Measurements from ENCODE around the gene EDDM13. TPM values are rescaled to one million over a fixed set of nuclear protein-coding genes. Genes with fewer than 3 reads are reported as not detected.

Gene EDDM13
- total RNA-seq, 1 donor, result not detected

- H4K20me1 ChIP-seq (ENCODE audit: insufficient read depth, low read length), result no peaks in the 10 kb centered on the region
These were observed 74.7 kb downstream of the EDDM13 start for GRCh38 chr19:56347163-56347778.

GRCh38 chr19:56348289-56348877 is 75.8 kb downstream of the EDDM13 start:
- H3K9me3 ChIP-seq (ENCODE audit: low read depth, low read length), result no peaks in the 10 kb centered on the region
- no peaks in the 10 kb centered on the region for H3K36me3 ChIP-seq (ENCODE audit: insufficient read depth, low read length)
- no peaks in the 10 kb centered on the region for H4K20me1 ChIP-seq (ENCODE audit: insufficient read depth, low read length)
- H3K79me2 ChIP-seq (ENCODE audit: insufficient read depth, low read length), result no peaks in the 10 kb centered on the region
- H2AFZ ChIP-seq (ENCODE audit: low read length), result no peak overlapping the region
- TF ChIP-seq CTCF (IDR thresholded peaks at IDR 0.05; ENCODE audit: extremely low read depth, low read depth, low read length), result peak; percentile 33
- no peak overlapping the region for H3K4me3 ChIP-seq (ENCODE audit: insufficient read depth, low read length)
- no peak for DNase-seq (ENCODE audit: insufficient read length, low spot score, missing footprints)
- H3K27me3 ChIP-seq (ENCODE audit: insufficient read depth, low read length), result no peaks in the 10 kb centered on the region
- H3K4me1 ChIP-seq (ENCODE audit: insufficient read depth, low read length), result no peaks in the 10 kb centered on the region
- H3K4me2 ChIP-seq (ENCODE audit: insufficient read depth, low read length), result no peak overlapping the region
- no peak overlapping the region for H3K27ac ChIP-seq (ENCODE audit: low read depth, low read length)

More at GRCh38 chr19:56347163-56347778, 74.7 kb downstream of the EDDM13 start:
- Histone ChIP-seq H3K27me3 (ENCODE audit: insufficient read depth, low read length) (no peaks in the 10 kb centered on the region), H3K36me3 (ENCODE audit: insufficient read depth, low read length) (no peaks in the 10 kb centered on the region), H3K4me1 (ENCODE audit: insufficient read depth, low read length) (no peaks in the 10 kb centered on the region), H3K27ac (ENCODE audit: low read depth, low read length) (no peak overlapping the region), H3K79me2 (ENCODE audit: insufficient read depth, low read length) (no peaks in the 10 kb centered on the region), H2AFZ (ENCODE audit: low read length) (no peak overlapping the region), H3K9me3 (ENCODE audit: low read depth, low read length) (no peaks in the 10 kb centered on the region), H3K4me3 (ENCODE audit: insufficient read depth, low read length) (no peak overlapping the region), H3K4me2 (ENCODE audit: insufficient read depth, low read length) (no peak overlapping the region)
- no peak for TF ChIP-seq CTCF (IDR thresholded peaks at IDR 0.05; ENCODE audit: extremely low read depth, low read depth, low read length)
- no peak for DNase-seq (ENCODE audit: insufficient read length, low spot score, missing footprints)

GRCh38 chr19:56350416-56351045 is 78.0 kb downstream of the EDDM13 start:
- H3K27ac ChIP-seq (ENCODE audit: low read depth, low read length), result no peak overlapping the region
- H3K4me1 ChIP-seq (ENCODE audit: insufficient read depth, low read length), result no peaks in the 10 kb centered on the region
- no peaks in the 10 kb centered on the region for H3K9me3 ChIP-seq (ENCODE audit: low read depth, low read length)
- no peak overlapping the region for H3K4me3 ChIP-seq (ENCODE audit: insufficient read depth, low read length)
- peak; percentile 62 for DNase-seq (ENCODE audit: insufficient read length, low spot score, missing footprints)
- H2AFZ ChIP-seq (ENCODE audit: low read length), result no peak overlapping the region
- no peaks in the 10 kb centered on the region for H4K20me1 ChIP-seq (ENCODE audit: insufficient read depth, low read length)
- H3K27me3 ChIP-seq (ENCODE audit: insufficient read depth, low read length), result no peaks in the 10 kb centered on the region
- no peaks in the 10 kb centered on the region for H3K36me3 ChIP-seq (ENCODE audit: insufficient read depth, low read length)
- TF ChIP-seq CTCF (IDR thresholded peaks at IDR 0.05; ENCODE audit: extremely low read depth, low read depth, low read length), result peak; percentile 79
- H3K79me2 ChIP-seq (ENCODE audit: insufficient read depth, low read length), result no peaks in the 10 kb centered on the region
- H3K4me2 ChIP-seq (ENCODE audit: insufficient read depth, low read length), result no peak overlapping the region

GRCh38 chr19:56351208-56351607 is 78.7 kb downstream of the EDDM13 start:
- Histone ChIP-seq H3K27ac (ENCODE audit: low read depth, low read length) (no peak overlapping the region), H4K20me1 (ENCODE audit: insufficient read depth, low read length) (no peaks in the 10 kb centered on the region), H3K79me2 (ENCODE audit: insufficient read depth, low read length) (no peaks in the 10 kb centered on the region), H3K36me3 (ENCODE audit: insufficient read depth, low read length) (no peaks in the 10 kb centered on the region), H2AFZ (ENCODE audit: low read length) (no peak overlapping the region), H3K4me2 (ENCODE audit: insufficient read depth, low read length) (no peak overlapping the region), H3K9me3 (ENCODE audit: low read depth, low read length) (no peaks in the 10 kb centered on the region), H3K4me3 (ENCODE audit: insufficient read depth, low read length) (no peak overlapping the region), H3K4me1 (ENCODE audit: insufficient read depth, low read length) (no peaks in the 10 kb centered on the region), H3K27me3 (ENCODE audit: insufficient read depth, low read length) (no peaks in the 10 kb centered on the region)
- TF ChIP-seq CTCF (IDR thresholded peaks at IDR 0.05; ENCODE audit: extremely low read depth, low read depth, low read length), result no peak
- no peak for DNase-seq (ENCODE audit: insufficient read length, low spot score, missing footprints)
